NCI-H146 treated with DMSO at 0.1 percent for 48 hours (cell line): ENCODE data around the gene TRIM13.
"Not testable (repeated sequence)": the region's sequence is repeated elsewhere in the genome, so short reads cannot be mapped to it uniquely, and the experiment has no call there.

Experiments used
- DNase-seq: peaks from one replicate; lab custom pipeline; 2025; ENCODE audit not compliant: unreplicated experiment; lab: John Stamatoyannopoulos, UW

TRIM13 gene

GRCh38 chr13:50055454-50055853, 58.6 kb downstream of the TRIM13 start:
- DNase-seq = no peak

GRCh38 chr13:50060718-50061117, 63.9 kb downstream of the TRIM13 start:
- no peak for DNase-seq

DNA sequence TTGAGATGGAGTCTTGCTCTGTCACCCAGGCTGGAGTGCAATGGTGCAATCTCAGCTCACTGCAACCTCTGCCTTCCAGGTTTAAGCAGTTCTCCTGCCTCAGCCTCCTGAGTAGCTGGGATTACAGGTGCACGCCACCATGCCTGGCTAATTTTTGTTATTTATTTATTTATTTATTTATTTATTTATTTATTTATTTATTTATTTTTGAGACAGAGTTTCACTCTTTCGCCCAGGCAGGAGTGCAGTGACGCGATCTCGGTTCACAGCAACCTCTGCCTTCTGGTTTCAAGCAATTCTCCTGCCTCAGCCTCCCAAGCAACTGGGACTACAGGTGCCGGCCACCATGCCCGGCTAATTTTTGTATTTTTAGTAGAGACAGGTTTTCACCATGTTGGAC, 65.5 kb downstream of the TRIM13 start:
- DNase-seq = not testable (repeated sequence)

DNA sequence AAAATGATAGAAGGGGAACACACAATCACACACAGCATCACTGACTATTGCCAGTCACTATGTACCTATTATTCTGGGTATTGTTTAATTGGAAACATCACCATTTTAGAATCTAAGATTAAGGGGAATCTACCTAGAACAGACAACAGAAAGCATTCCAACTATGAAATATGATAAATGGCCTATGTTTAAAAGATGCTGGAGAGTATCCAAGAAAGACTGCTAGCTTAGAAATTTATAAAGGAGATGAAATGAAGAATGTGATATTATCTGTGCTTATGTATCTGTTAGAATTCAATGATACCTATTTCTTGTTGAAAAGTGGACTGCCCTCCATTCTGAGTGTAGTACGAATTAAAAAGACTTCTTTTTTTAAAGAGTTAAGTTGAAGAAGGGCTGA, 68.9 kb downstream of the TRIM13 start:
- DNase-seq = no peak
